ENCODE results near the gene FER1L5. TPM values are rescaled to one million over a fixed set of nuclear protein-coding genes. Genes with fewer than 3 reads are reported as not detected.
"Not testable (repeated sequence)": the region's sequence is repeated elsewhere in the genome, so short reads cannot be mapped to it uniquely, and the experiment has no call there.

The FER1L5 gene
- total and polyA plus RNA-seq, 2 donors (not counting 1 experiment from before 2014, with no cell fraction given): 0.24 to 0.50 TPM

DNA sequence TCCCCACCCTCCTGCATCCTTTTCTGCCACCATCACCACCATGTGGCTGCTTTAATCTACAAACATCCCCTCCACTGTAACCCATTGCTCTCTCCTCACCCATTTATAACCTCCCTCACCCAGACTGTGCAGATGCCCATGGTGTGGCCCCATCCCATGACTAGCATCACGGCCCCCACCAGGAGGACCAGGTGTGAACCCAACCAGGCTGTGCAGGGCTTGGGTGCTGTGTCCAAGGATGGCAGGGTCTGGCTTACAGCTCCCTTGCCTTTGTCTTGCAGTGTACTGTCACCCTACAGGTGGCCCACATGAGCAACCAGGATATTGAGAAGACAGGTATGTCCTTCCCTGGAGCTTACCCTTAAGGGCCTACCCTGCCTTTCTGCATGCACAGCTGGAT lies 6.8 kb downstream of the FER1L5 start:
- no peaks in the 10 kb centered on the region for H3K27me3 ChIP-seq (ENCODE audit: control insufficient read depth, insufficient read depth, low read length)
- TF ChIP-seq CTCF (conservative IDR thresholded peaks at IDR 0.05 in 1 of 2, IDR thresholded peaks at IDR 0.05 in 1 of 2; ENCODE audit: low read depth in 1 of 2, low read length in 2 of 2) (no peak), EZH2 (IDR thresholded peaks at IDR 0.05; ENCODE audit: low read length, missing control alignments) (no peak)

GRCh38 chr2:96651793-96652192 lies 9.2 kb downstream of the FER1L5 start:
- H3K9me3 ChIP-seq (ENCODE audit: control insufficient read depth, insufficient read depth, low read depth, low read length): no peaks in the 10 kb centered on the region
- H3K79me2 ChIP-seq (ENCODE audit: control insufficient read depth, insufficient read depth, low read length): no peaks in the 10 kb centered on the region
- no peak overlapping the region for H3K4me2 ChIP-seq (ENCODE audit: extremely low read depth, insufficient read depth, low read length)
- no peaks in the 10 kb centered on the region for H3K4me1 ChIP-seq (ENCODE audit: control insufficient read depth, extremely low read depth, insufficient read depth, low read length)
- H3K27ac ChIP-seq (ENCODE audit: insufficient read depth, low read length): no peak overlapping the region
- no peak overlapping the region for H2AFZ ChIP-seq (ENCODE audit: low read length)
- H3K9ac ChIP-seq (ENCODE audit: insufficient read depth, low read length): no peak overlapping the region
- DNase-seq (ENCODE audit: low read depth in 2 of 2): no peak
- no peak for TF ChIP-seq CTCF (conservative IDR thresholded peaks at IDR 0.05 in 1 of 2, IDR thresholded peaks at IDR 0.05 in 1 of 2; ENCODE audit: low read depth in 1 of 2, low read length in 2 of 2)
- no peak for TF ChIP-seq EZH2 (IDR thresholded peaks at IDR 0.05; ENCODE audit: low read length, missing control alignments)
- H3K36me3 ChIP-seq (ENCODE audit: control insufficient read depth, insufficient read depth, low read length): no peaks in the 10 kb centered on the region
- no peak overlapping the region for H3K4me3 ChIP-seq (replicated peaks in 1 of 4; ENCODE audit: control extremely low read depth in 1 of 4, insufficient read depth in 1 of 4, low read depth in 3 of 4, low read length in 4 of 4)
- no peaks in the 10 kb centered on the region for H3K27me3 ChIP-seq (ENCODE audit: control insufficient read depth, insufficient read depth, low read length)
- H4K20me1 ChIP-seq (ENCODE audit: control insufficient read depth, extremely low read depth, insufficient read depth, low read length): no peaks in the 10 kb centered on the region

More for the DNA sequence above, 6.8 kb downstream of the FER1L5 start:
- Histone ChIP-seq H4K20me1 (ENCODE audit: control insufficient read depth, extremely low read depth, insufficient read depth, low read length) (no peaks in the 10 kb centered on the region), H3K9me3 (ENCODE audit: control insufficient read depth, insufficient read depth, low read depth, low read length) (no peaks in the 10 kb centered on the region), H3K4me2 (ENCODE audit: extremely low read depth, insufficient read depth, low read length) (no peak overlapping the region), H3K9ac (ENCODE audit: insufficient read depth, low read length) (no peak overlapping the region), H3K27ac (ENCODE audit: insufficient read depth, low read length) (no peak overlapping the region), H3K36me3 (ENCODE audit: control insufficient read depth, insufficient read depth, low read length) (no peaks in the 10 kb centered on the region), H3K4me1 (ENCODE audit: control insufficient read depth, extremely low read depth, insufficient read depth, low read length) (no peaks in the 10 kb centered on the region), H3K79me2 (ENCODE audit: control insufficient read depth, insufficient read depth, low read length) (no peaks in the 10 kb centered on the region), H2AFZ (ENCODE audit: low read length) (no peak overlapping the region), H3K4me3 (replicated peaks in 1 of 4; ENCODE audit: control extremely low read depth in 1 of 4, insufficient read depth in 1 of 4, low read depth in 3 of 4, low read length in 4 of 4) (no peak overlapping the region)
- DNase-seq (ENCODE audit: low read depth in 2 of 2): no peak

GRCh38 chr2:96654791-96655190 lies 12.2 kb downstream of the FER1L5 start:
- H2AFZ ChIP-seq (ENCODE audit: low read length); H3K4me1 ChIP-seq (ENCODE audit: control insufficient read depth, extremely low read depth, insufficient read depth, low read length); H3K9ac ChIP-seq (ENCODE audit: insufficient read depth, low read length); H3K79me2 ChIP-seq (ENCODE audit: control insufficient read depth, insufficient read depth, low read length); H3K4me3 ChIP-seq (replicated peaks in 1 of 4; ENCODE audit: control extremely low read depth in 1 of 4, insufficient read depth in 1 of 4, low read depth in 3 of 4, low read length in 4 of 4); H3K4me2 ChIP-seq (ENCODE audit: extremely low read depth, insufficient read depth, low read length); H3K27ac ChIP-seq (ENCODE audit: insufficient read depth, low read length); H3K27me3 ChIP-seq (ENCODE audit: control insufficient read depth, insufficient read depth, low read length); DNase-seq (ENCODE audit: low read depth in 2 of 2); H3K36me3 ChIP-seq (ENCODE audit: control insufficient read depth, insufficient read depth, low read length); H3K9me3 ChIP-seq (ENCODE audit: control insufficient read depth, insufficient read depth, low read depth, low read length); H4K20me1 ChIP-seq (ENCODE audit: control insufficient read depth, extremely low read depth, insufficient read depth, low read length): not testable (repeated sequence)

Measured in fibroblast of lung (primary cell).